HG02938 (cell line): ENCODE measurements around the gene TMPRSS7.

Source experiments
- ATAC-seq: cut with Tn5 transposase; IDR thresholded peaks from one replicate; pipeline ENCODE4 v1.9.1; 2021; ENCODE audit warnings: mild to moderate bottlenecking, moderate library complexity; ENCODE audit not compliant: unreplicated experiment

TMPRSS7 gene

GRCh38 chr3:112034436-112034835, at the start of gene TMPRSS7:
TMPRSS7 (plus strand) TSS chr3:112034736; CDS start chr3:112034846, 110 bp downstream.
- no peak for ATAC-seq

- ATAC-seq: no peak
Measured at GRCh38 chr3:111986800-111987199, 47.7 kb upstream of the TMPRSS7 start.

GRCh38 chr3:111989061-111989678, 45.4 kb upstream of the TMPRSS7 start:
- peak; percentile 94 for ATAC-seq

GRCh38 chr3:111993038-111993437, 41.5 kb upstream of the TMPRSS7 start:
- ATAC-seq: no peak

- no peak for ATAC-seq
Measured at GRCh38 chr3:111998636-111999483, 35.7 kb upstream of the TMPRSS7 start, which contains the start of gene TAGLN3. TAGLN3 (plus strand) TSS chr3:111998922; CDS start chr3:111999423, 501 bp downstream.

GRCh38 chr3:111999484-112000324, 34.8 kb upstream of the TMPRSS7 start:
- no peak for ATAC-seq

- ATAC-seq: no peak
Measured at GRCh38 chr3:112000367-112000771, 34.2 kb upstream of the TMPRSS7 start.

GRCh38 chr3:112000966-112001365, 33.6 kb upstream of the TMPRSS7 start:
- ATAC-seq: no peak

- ATAC-seq: no peak
Measured at GRCh38 chr3:112001526-112001925, 33.0 kb upstream of the TMPRSS7 start.

- ATAC-seq: no peak
Measured at GRCh38 chr3:112002096-112002971, 32.2 kb upstream of the TMPRSS7 start.

- ATAC-seq: no peak
Measured at GRCh38 chr3:112003321-112004080, 31.0 kb upstream of the TMPRSS7 start.

GRCh38 chr3:112004187-112004586, 30.3 kb upstream of the TMPRSS7 start:
- no peak for ATAC-seq

- no peak for ATAC-seq
Measured at GRCh38 chr3:112004669-112005068, 29.9 kb upstream of the TMPRSS7 start.

- no peak for ATAC-seq
Measured at GRCh38 chr3:112005091-112005672, 29.4 kb upstream of the TMPRSS7 start.

- no peak for ATAC-seq
Measured at GRCh38 chr3:112007633-112008032, 26.9 kb upstream of the TMPRSS7 start.

GRCh38 chr3:112009670-112010069, 24.9 kb upstream of the TMPRSS7 start:
- no peak for ATAC-seq

- no peak for ATAC-seq
Measured at GRCh38 chr3:112010636-112011035, 23.9 kb upstream of the TMPRSS7 start.

GRCh38 chr3:112011376-112011940, 23.1 kb upstream of the TMPRSS7 start:
- no peak for ATAC-seq
